Measurements from ENCODE around the gene MICAL3. TPM values are rescaled to one million over a fixed set of nuclear protein-coding genes. Genes with fewer than 3 reads are reported as not detected.

MICAL3 gene
- total RNA-seq, 1 donor from 2014 or later = 47.9 TPM

DNA sequence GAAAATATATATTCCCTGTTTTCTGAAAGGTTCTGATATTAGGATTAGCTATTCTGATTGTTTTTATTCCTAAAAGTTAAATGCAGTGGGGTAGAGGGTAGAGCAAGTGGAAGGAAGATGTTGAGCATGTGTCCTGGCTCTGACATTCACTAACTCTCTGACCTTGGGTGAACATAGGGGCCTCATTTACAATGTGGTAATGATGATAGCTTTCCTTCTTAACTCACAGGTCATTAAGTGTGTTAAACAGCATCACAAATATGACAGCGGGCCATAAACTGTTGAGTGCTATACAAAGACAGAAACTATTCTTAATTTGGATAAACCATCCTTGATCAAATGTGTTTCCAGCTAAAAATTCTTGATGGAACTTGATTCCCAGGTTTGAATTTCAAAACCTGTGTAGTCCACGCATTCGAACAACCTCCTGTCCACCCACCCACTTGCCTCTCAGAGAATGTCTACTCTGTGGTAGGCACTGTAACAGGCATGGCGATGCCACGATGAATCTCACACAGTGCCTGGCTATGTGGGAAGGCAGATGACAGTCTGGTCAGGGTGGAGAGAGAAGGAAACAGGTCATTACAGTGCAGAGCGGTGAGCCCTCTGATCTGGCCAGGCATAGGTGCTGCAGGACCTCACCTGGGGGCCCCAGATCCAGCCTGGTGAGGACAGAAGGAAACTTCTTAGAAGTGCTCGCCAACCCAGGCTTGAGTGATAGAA is 34.2 kb upstream of the MICAL3 start:
- no peak for DNase-seq (ENCODE audit: extremely low spot score, unreplicated experiment)
- H3K27me3 Mint-ChIP-seq (ENCODE audit: unreplicated experiment) = peaks cover 4% of the 10 kb centered on the region
- peaks cover 52% of the 10 kb centered on the region for H3K4me1 Mint-ChIP-seq (ENCODE audit: unreplicated experiment)
- H3K4me3 Mint-ChIP-seq (ENCODE audit: unreplicated experiment) = no peak overlapping the region
- no peaks in the 10 kb centered on the region for H3K36me3 Mint-ChIP-seq (ENCODE audit: unreplicated experiment)
- no peak overlapping the region for H3K27ac Mint-ChIP-seq (ENCODE audit: unreplicated experiment)
- TF ChIP-seq, protein P1, sequence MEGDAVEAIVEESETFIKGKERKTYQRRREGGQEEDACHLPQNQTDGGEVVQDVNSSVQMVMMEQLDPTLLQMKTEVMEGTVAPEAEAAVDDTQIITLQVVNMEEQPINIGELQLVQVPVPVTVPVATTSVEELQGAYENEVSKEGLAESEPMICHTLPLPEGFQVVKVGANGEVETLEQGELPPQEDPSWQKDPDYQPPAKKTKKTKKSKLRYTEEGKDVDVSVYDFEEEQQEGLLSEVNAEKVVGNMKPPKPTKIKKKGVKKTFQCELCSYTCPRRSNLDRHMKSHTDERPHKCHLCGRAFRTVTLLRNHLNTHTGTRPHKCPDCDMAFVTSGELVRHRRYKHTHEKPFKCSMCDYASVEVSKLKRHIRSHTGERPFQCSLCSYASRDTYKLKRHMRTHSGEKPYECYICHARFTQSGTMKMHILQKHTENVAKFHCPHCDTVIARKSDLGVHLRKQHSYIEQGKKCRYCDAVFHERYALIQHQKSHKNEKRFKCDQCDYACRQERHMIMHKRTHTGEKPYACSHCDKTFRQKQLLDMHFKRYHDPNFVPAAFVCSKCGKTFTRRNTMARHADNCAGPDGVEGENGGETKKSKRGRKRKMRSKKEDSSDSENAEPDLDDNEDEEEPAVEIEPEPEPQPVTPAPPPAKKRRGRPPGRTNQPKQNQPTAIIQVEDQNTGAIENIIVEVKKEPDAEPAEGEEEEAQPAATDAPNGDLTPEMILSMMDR (IDR thresholded peaks at IDR 0.05) = no peak
- no peaks in the 10 kb centered on the region for H3K9me3 Mint-ChIP-seq (ENCODE audit: unreplicated experiment)

DNA sequence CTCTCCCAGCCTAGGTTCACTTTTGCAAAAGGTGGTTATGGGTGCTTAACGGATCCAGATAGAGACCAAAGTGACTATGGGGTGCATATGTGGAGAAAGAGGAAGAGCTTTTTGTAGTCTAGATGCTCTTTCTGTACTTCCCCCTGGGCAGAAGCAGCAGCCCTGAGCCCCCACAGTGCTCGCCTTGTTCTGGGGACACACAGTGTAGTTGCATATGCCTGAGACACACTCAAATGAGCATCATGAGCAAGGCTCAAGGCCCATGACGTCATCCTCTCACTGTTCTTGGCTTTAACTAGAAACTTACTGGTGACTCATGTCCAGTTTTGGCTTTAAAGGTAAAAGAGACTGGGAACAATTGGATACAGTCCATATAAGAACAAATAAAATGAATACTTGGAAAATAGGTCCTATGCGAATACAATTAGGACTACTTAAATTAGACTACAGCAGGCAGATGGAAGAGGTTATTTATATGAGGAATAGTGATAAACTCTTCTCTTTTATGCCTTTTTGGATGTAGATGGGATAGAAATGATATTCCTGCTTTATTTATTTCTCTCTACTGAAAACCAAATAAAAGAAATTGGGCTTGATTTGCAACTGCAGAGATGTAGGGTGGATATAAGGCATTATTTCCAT is 33.3 kb upstream of the MICAL3 start:
- H3K9me3 Mint-ChIP-seq (ENCODE audit: unreplicated experiment) = no peaks in the 10 kb centered on the region
- H3K4me3 Mint-ChIP-seq (ENCODE audit: unreplicated experiment) = no peak overlapping the region
- no peaks in the 10 kb centered on the region for H3K36me3 Mint-ChIP-seq (ENCODE audit: unreplicated experiment)
- H3K4me1 Mint-ChIP-seq (ENCODE audit: unreplicated experiment) = peaks cover 43% of the 10 kb centered on the region
- no peak for DNase-seq (ENCODE audit: extremely low spot score, unreplicated experiment)
- H3K27ac Mint-ChIP-seq (ENCODE audit: unreplicated experiment) = peak overlapping the region; percentile 44
- peaks cover 4% of the 10 kb centered on the region for H3K27me3 Mint-ChIP-seq (ENCODE audit: unreplicated experiment)
- TF ChIP-seq, protein P1 (IDR thresholded peaks at IDR 0.05) = no peak

DNA sequence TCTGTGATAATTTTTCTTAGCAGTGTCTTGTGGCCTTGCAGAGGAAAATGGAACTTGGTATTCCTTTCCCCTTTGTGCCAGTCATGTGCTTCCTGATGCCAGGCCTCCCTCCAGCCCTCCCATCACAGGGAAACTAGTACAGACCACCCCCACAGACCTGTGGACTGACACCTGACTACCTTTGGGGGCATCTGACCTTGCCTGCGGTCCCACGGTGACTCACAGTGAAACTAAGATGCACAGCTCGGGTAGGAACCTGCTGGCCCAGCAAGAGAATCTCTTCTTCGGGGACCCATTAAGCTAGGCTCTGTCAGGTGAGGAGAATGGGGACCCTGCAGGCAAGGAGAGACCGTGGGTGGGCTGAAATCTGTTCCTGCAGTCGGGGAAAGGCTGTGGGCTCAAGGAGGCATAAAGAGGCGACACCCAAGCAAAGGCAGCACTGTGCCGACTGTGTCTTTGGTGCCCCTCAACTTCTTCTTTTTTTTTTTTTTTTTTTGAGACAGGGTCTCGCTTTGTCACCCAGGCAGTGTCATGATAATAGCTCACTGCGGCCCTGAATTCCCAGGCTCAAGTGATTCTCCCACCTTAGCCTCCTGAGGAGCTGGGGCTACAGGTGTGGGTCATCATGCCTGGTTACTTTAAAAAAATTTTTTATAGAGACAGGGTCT is 32.6 kb upstream of the MICAL3 start:
- H3K4me3 Mint-ChIP-seq (ENCODE audit: unreplicated experiment) = no peak overlapping the region
- H3K27me3 Mint-ChIP-seq (ENCODE audit: unreplicated experiment) = peaks cover 4% of the 10 kb centered on the region
- no peak overlapping the region for H3K27ac Mint-ChIP-seq (ENCODE audit: unreplicated experiment)
- H3K4me1 Mint-ChIP-seq (ENCODE audit: unreplicated experiment) = peaks cover 37% of the 10 kb centered on the region
- H3K36me3 Mint-ChIP-seq (ENCODE audit: unreplicated experiment) = no peaks in the 10 kb centered on the region
- DNase-seq (ENCODE audit: extremely low spot score, unreplicated experiment) = no peak
- H3K9me3 Mint-ChIP-seq (ENCODE audit: unreplicated experiment) = no peaks in the 10 kb centered on the region
- TF ChIP-seq, protein P1 (IDR thresholded peaks at IDR 0.05) = no peak

DNA sequence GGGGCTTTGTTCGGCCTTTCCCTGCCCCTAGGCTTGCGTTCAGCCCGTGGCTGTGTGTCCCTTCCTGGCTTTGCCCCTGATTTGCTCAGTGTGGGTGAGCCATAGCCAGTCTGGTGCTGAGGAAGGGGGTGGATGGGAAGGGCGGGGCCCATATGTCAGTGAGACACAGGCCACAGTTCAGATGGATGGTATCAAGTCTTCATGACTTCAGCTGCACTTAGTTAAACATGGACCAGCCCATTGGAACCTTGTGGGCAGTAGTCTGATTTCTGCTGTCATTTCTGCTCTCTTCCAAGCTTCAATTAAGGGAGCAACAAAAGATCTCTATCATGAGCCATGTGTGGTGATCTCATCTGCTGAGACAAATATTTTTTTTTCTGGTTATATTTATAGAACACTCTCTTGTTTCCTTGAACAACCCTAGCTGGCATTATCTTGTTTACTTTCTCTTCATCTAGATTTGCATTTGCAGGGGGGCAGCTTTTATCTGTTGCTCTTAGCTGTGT is 31.9 kb upstream of the MICAL3 start:
- Mint-ChIP-seq H3K36me3 (ENCODE audit: unreplicated experiment) (no peaks in the 10 kb centered on the region), H3K27ac (ENCODE audit: unreplicated experiment) (peak overlapping the region; percentile 20), H3K27me3 (ENCODE audit: unreplicated experiment) (peaks cover 4% of the 10 kb centered on the region), H3K4me3 (ENCODE audit: unreplicated experiment) (no peak overlapping the region), H3K9me3 (ENCODE audit: unreplicated experiment) (no peaks in the 10 kb centered on the region), H3K4me1 (ENCODE audit: unreplicated experiment) (peaks cover 30% of the 10 kb centered on the region)
- no peak for DNase-seq (ENCODE audit: extremely low spot score, unreplicated experiment)
- TF ChIP-seq, protein P1 (IDR thresholded peaks at IDR 0.05) = no peak

Data from osteocyte (in vitro differentiated cells).